H1 (cell line): ENCODE results near the gene SKA1. TPM values are rescaled to one million over a fixed set of nuclear protein-coding genes. Genes with fewer than 3 reads are reported as not detected.

Experiments used
- CBX5 ChIP-seq: fragments of 300-800, 300-1000 bp; sonication (generic); IDR thresholded peaks from 2 replicates; pipeline ENCODE4 v1.7.1; 2016; ENCODE audit warnings: antibody characterized with exemption, low read length, low read depth
- RXRA ChIP-seq: IDR thresholded peaks from 2 replicates; pipeline ENCODE4 v1.6.1; 2011; ENCODE audit warnings: low read depth, mild to moderate bottlenecking, low read length, moderate library complexity; ENCODE audit not compliant: insufficient read depth
- polyA plus RNA-seq, 7 experiments: library from polyadenylated mRNA; depleted of rRNA in 3 of 7; stranded (reverse) in 5 of 7; unstranded in 2 of 7; fragments of >200 nt in 5 of 7; fragments of 200-250 nt in 2 of 7; gene quantifications; 1 replicate in 5 of 7; 2 replicates in 1 of 7; 4 replicates in 1 of 7; pipeline versions ENCODE4 v1.2.1 to v1.2.3, GENCODE V29; 2011 to 2013; ENCODE audit warnings: missing spikeins in 2 of 7, mixed read lengths in 2 of 7
- total RNA-seq: library from RNA; stranded (reverse); fragmentation: NEBNext Ultra II Directional; extraction: Animal tissue kit (Norgen Biotek cat#: 25700); gene quantifications from 2 replicates; pipeline ENCODE4 v1.2.1, GENCODE V29; 2021

The SKA1 gene
- total and polyA plus RNA-seq, 2 of the 8 experiments (the other 6 are each of a cell fraction or from before 2014, with no cell fraction given): 8.6 to 22.9 TPM

DNA sequence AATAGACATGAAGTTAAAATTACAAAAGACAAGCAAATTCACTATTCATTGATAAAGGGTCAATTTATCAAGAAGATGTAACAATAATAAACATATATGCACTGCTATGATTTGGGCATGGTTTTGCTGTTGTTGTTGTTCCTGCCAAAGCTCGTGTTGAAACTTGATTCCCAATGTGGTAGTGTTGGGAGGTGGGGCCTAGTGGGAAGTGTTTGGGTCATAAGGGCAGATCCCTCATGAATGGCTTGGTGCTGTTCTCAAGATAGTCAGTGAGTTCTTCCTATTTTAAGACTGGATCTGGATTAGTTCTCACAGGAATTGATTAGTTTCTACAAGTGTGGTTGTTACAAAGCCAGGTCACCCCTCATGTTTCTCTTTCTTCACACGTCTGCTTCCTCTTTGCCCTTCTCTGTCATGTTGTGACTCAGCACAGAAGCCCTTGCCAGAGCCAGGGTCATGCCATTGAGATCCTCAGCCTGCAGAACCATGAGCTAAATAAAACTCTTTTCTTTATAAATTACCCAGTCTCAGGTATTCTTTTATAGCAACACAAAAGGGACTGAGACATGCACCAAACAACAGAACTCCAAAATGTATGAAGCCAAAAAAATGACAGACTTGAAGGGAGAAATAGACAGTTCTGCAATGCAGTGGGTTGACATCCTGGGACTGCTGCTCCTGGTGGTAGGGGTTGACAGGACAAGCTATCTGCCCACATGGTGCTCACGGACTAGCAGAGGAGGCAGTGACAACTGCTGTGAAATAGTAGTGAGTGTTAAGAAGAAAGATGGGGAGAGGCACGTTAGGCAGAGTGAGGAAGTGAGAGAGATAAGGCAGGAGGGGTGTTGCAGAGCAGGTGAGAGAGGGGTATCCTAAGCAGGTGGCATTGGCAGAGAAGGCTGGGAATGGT is 18.6 kb upstream of the SKA1 start (continued):
- TF ChIP-seq CBX5 (no peak), RXRA (no peak)
